ENCODE measurements around the gene P2RY11.

The P2RY11 gene

DNA sequence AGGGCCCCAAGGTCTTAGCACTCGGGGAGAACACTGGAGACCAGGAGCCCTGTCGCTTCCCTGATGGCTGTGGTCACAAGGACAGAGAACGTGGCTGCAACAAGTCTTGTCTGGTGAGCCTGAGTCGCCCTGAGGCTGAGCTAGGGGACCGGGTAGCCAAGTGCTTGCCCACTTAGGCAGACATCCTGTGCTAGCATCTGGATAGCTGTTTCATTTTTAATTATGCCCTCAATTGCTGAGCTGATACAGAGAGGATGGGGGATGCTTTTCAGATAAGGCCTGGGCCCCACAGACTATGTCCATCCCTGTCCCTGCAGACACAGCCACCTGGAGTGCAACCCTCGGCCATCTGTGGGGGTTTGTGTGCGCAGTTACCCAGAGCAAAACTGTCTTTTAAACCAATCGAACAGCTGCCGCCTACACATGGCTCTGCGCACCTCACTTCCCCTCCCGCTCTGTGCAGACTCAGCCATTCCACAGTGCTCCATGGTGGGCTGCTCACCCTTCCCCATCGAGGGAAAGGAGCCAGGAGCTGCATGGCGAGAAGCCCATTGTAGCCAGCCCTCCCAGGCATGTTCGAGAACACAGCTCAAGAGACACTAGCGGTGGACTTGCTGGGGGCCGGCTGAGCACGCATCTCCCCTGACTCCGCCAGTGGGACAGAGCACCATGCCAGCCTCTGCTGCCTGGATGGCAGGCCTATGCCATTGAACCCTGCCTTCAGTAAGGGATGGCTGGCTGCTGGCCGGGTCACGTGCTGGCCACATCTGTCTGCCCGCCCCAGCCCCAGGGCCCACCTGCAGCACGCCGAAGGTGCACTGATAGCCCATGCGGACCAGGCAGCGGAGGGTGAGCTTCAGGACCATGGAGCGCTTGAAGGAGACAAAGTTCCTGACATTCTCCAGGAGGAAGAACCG is 27.6 kb downstream of the P2RY11 start:
- no peak for DNase-seq (ENCODE audit: low read depth, low spot score)
- CTCF ChIA-PET, result interaction anchor here (0.8 to 1.2 kb wide), 3 partner anchors 24 to 111 kb away, joined by 3 read pairs; no protein-coding TSS in a partner anchor
- no peak for TF ChIP-seq CTCF (IDR thresholded peaks at IDR 0.05; ENCODE audit: insufficient read depth, low read length, missing control alignments)
- POLR2A ChIA-PET, result no interaction called here
- no peak overlapping the region for H3K4me3 ChIP-seq (ENCODE audit: low read depth, low read length)

DNA sequence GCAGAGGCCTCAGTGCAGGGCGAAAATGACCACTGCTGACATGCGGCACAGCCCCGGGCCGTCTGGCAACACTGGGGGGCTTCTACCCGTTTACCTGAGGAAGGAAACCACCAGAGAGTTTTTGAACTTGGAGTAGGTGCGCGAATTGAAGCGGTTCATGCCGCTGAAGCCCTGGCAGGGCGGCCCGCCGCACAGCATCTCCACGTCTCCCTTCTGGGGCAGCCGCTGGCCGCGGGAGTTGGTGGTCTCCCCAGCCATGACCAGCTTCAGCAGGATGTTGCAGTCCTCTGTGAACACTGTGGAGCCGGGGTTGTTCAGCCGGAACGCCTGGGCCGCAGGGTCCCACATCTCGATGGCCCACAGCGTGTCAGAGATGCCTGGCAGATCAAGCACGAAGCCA is 28.5 kb downstream of the P2RY11 start:
- CTCF ChIA-PET, result interaction anchor here (1.0 to 1.4 kb wide), 2 partner anchors 110 to 140 kb away, joined by 3 read pairs; no protein-coding TSS in a partner anchor
- DNase-seq (ENCODE audit: low read depth, low spot score), result no peak
- TF ChIP-seq CTCF (IDR thresholded peaks at IDR 0.05; ENCODE audit: insufficient read depth, low read length, missing control alignments), result no peak
- no peak overlapping the region for H3K4me3 ChIP-seq (ENCODE audit: low read depth, low read length)
- POLR2A ChIA-PET, result no interaction called here

DNA sequence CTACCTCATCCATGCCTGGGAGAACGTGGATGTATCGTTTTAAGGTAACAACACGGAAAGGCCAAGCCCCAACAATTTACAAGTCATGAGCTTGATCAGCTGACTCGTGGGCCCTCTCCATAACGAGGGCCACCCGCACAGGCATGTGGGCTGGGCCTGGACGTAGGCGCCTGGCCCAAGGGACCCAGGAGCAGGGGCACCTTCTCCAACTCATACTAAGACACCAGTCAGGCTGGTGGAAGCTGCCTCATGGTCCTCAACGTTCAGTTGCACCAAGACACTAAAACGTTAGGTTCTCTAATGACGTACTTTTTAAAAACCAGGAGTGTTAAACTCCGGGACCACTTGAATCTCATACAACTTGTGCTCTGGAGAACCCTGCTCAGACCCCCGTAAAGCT is 30.0 kb downstream of the P2RY11 start:
- DNase-seq (ENCODE audit: low read depth, low spot score), result no peak
- no peak overlapping the region for H3K4me3 ChIP-seq (ENCODE audit: low read depth, low read length)
- TF ChIP-seq CTCF (IDR thresholded peaks at IDR 0.05; ENCODE audit: insufficient read depth, low read length, missing control alignments), result no peak
- ChIA-PET POLR2A (no interaction called here), CTCF (interaction anchor here (1.1 to 1.4 kb wide), 3 partner anchors 21 to 141 kb away, joined by 3 to 4 read pairs (median 3); no protein-coding TSS in a partner anchor)

GRCh38 chr19:10141973-10142372 is 30.5 kb downstream of the P2RY11 start:
- no peak for DNase-seq (ENCODE audit: low read depth, low spot score)
- ChIA-PET POLR2A (no interaction called here), CTCF (interaction anchor here (1.1 to 1.3 kb wide), 2 partner anchors 21 to 108 kb away, joined by 3 to 4 read pairs; no protein-coding TSS in a partner anchor)
- no peak overlapping the region for H3K4me3 ChIP-seq (ENCODE audit: low read depth, low read length)
- TF ChIP-seq CTCF (IDR thresholded peaks at IDR 0.05; ENCODE audit: insufficient read depth, low read length, missing control alignments), result no peak

DNA sequence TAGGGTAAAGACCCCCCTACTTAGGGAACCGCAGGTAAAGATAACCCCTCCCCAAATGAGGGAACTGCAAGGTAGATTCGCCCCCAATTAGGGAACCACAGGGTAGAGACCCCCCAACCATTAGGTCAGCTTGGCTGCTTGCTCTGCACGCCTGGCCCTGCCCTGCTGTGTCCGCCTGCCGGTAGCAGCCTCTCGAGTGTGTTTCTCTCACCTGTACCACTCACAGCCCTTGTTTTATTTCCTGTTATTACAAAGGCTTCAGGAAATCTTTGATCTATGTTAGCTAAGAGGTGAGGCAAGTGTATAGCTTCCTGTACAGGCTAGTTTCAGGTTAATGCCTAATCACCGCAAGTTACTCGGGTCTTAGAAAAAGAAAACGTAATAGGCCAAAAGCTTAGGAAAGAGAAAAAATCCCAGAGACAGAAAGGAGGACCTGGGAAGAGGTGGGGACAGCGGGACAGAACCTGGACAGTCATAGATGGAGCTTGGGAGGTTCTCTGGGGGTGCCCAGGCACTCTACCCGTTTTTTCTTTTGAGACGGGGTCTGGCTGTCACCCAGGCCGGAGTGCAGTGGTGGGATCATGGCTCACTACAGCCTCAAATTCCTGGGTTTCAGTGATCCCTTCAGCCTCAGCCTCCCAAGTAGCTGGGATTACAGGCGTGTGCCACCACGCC is 31.3 kb downstream of the P2RY11 start:
- no peak overlapping the region for H3K4me3 ChIP-seq (ENCODE audit: low read depth, low read length)
- no peak for TF ChIP-seq CTCF (IDR thresholded peaks at IDR 0.05; ENCODE audit: insufficient read depth, low read length, missing control alignments)
- CTCF ChIA-PET, result interaction anchor here (0.6 to 2.3 kb wide), 6 partner anchors 8 to 107 kb away, joined by 3 to 10 read pairs (median 4); no protein-coding TSS in a partner anchor
- DNase-seq (ENCODE audit: low read depth, low spot score), result no peak
- POLR2A ChIA-PET, result no interaction called here

- DNase-seq (ENCODE audit: low read depth, low spot score), result no peak
- no peak overlapping the region for H3K4me3 ChIP-seq (ENCODE audit: low read depth, low read length)
- no peak for TF ChIP-seq CTCF (IDR thresholded peaks at IDR 0.05; ENCODE audit: insufficient read depth, low read length, missing control alignments)
- ChIA-PET CTCF (interaction anchor here (0.6 to 2.3 kb wide), 6 partner anchors 9 to 106 kb away, joined by 3 to 10 read pairs (median 4); no protein-coding TSS in a partner anchor), POLR2A (no interaction called here)
These were observed 32.2 kb downstream of the P2RY11 start for GRCh38 chr19:10143681-10144080.
